Left ventricle myocardium inferior (tissue), 1 donor: Measurements from ENCODE around the gene DUSP28. TPM values are rescaled to one million over a fixed set of nuclear protein-coding genes. Genes with fewer than 3 reads are reported as not detected.
"Not testable (repeated sequence)": the region's sequence is repeated elsewhere in the genome, so short reads cannot be mapped to it uniquely, and the experiment has no call there.

Source experiments
- DNase-seq: peaks from one replicate; pipeline ENCODE4 v3.0.0-alpha.2; 2020
- H3K27ac ChIP-seq: fragments of 200-600 bp; replicated peaks from 2 replicates; pipeline ENCODE4 v1.8.0; 2021
- H3K27me3 ChIP-seq: fragments of 200-600 bp; 2 replicates; pipeline ENCODE4 v1.8.0; 2021; ENCODE audit warnings: low read depth
- H3K36me3 ChIP-seq: fragments of 200-600 bp; 2 replicates; pipeline ENCODE4 v1.8.0; 2021
- H3K4me1 ChIP-seq: fragments of 200-600 bp; 2 replicates; pipeline ENCODE4 v1.8.0; 2021
- H3K4me3 ChIP-seq: fragments of 200-600 bp; 2 replicates; pipeline ENCODE4 v1.8.0; 2021; ENCODE audit warnings: mild to moderate bottlenecking, moderate library complexity
- H3K9me3 ChIP-seq: fragments of 200-600 bp; replicated peaks from 2 replicates; pipeline ENCODE4 v1.8.0; 2021
- intact Hi-C: fragments of 100-400 bp; cut with micrococcal nuclease; formaldehyde crosslinking; loops from one replicate; pipeline ENCODE4 v1.11.0; 2022
- total RNA-seq: library from RNA; stranded (reverse); fragmentation: NEBNext Ultra II Directional; extraction: Animal tissue kit (Norgen Biotek cat#: 25700); gene quantifications from one replicate; pipeline ENCODE4 v1.2.1, GENCODE V29; 2021
- TF ChIP-seq, protein P1 (sequence below): fragments of 200-600 bp; IDR thresholded peaks from 2 replicates; pipeline ENCODE4 v1.8.0; 2021; ENCODE audit warnings: antibody characterized with exemption, mild to moderate bottlenecking, borderline replicate concordance
- donor health status: DM: no; HTN: yes; CAD: no; lungs with severe emphysema.

Gene DUSP28
- total RNA-seq, 1 donor from 2014 or later: 19.3 TPM

DNA sequence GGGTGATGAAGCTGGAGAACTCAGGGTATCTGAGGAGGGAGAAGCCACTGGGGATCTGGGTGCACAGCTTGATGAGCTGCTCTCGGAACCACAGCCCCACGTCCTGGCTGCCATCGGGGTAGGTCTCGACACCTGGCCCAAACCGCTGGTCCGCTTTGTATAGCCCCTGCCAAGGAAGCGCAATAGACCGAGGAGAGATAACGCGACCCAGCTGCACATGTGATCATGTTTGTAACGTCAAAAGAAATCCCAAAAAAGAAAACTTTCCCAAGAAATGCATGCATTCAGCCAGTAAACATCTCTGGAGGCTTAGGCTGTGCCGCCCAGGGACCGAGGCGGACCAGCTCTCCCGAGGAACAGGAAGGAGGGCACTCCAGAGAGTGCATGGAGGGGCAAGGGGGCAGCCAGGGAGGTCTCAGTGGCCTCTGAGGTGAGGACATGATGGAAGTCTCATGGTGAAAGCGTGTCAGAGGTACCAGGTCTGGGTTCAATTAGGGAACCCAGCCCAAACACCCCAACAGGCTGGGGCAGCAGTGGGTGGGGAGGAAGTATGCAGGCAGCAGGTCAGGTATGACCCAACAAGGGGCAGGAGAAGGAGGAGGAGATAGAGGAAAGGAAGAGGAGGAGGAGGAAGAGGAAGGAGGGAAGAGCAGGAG lies 30.7 kb upstream of the DUSP28 start:
- intact Hi-C loops: no loop called here
- TF ChIP-seq, protein P1, sequence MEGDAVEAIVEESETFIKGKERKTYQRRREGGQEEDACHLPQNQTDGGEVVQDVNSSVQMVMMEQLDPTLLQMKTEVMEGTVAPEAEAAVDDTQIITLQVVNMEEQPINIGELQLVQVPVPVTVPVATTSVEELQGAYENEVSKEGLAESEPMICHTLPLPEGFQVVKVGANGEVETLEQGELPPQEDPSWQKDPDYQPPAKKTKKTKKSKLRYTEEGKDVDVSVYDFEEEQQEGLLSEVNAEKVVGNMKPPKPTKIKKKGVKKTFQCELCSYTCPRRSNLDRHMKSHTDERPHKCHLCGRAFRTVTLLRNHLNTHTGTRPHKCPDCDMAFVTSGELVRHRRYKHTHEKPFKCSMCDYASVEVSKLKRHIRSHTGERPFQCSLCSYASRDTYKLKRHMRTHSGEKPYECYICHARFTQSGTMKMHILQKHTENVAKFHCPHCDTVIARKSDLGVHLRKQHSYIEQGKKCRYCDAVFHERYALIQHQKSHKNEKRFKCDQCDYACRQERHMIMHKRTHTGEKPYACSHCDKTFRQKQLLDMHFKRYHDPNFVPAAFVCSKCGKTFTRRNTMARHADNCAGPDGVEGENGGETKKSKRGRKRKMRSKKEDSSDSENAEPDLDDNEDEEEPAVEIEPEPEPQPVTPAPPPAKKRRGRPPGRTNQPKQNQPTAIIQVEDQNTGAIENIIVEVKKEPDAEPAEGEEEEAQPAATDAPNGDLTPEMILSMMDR: no peak

DNA sequence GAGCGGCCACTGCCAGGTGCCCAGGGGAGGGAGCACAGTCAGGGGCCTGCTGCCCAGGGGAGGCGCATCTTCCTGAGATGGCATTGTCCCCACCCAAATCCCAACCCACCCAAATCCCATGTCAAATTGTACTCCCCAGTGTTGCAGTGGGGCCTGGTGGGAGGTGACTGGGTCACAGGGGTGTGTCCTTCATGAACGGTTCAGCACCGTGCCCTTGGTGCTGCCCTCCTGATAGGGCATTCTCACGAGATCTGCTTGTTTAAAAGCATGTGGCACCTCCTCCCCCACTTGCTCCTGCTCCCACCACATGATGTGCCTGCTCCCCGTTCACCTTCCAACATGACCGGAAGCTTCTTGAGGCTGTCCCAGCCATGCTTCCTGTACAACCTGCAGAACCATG lies 30.0 kb upstream of the DUSP28 start:
- H3K36me3 ChIP-seq: peaks cover 49% of the 10 kb centered on the region

More for the DNA sequence above, 30.7 kb upstream of the DUSP28 start:
- no peak overlapping the region for H3K4me3 ChIP-seq
- H3K4me1 ChIP-seq: no peaks in the 10 kb centered on the region
- peaks cover 56% of the 10 kb centered on the region for H3K36me3 ChIP-seq
- H3K9me3 ChIP-seq: peaks cover 26% of the 10 kb centered on the region
- no peak overlapping the region for H3K27ac ChIP-seq
- DNase-seq: no peak
- no peaks in the 10 kb centered on the region for H3K27me3 ChIP-seq

GRCh38 chr2:240531038-240531437 lies 29.1 kb upstream of the DUSP28 start:
- Histone ChIP-seq H3K27ac (no peak overlapping the region), H3K9me3 (peaks cover 26% of the 10 kb centered on the region), H3K36me3 (peaks cover 40% of the 10 kb centered on the region), H3K4me1 (no peaks in the 10 kb centered on the region), H3K27me3 (no peaks in the 10 kb centered on the region), H3K4me3 (no peak overlapping the region)
- TF ChIP-seq, protein P1: no peak
- intact Hi-C loops: no loop called here
- DNase-seq: no peak

More for the DNA sequence above, 30.0 kb upstream of the DUSP28 start:
- Histone ChIP-seq H3K4me1 (no peaks in the 10 kb centered on the region), H3K9me3 (peaks cover 26% of the 10 kb centered on the region), H3K27ac (no peak overlapping the region), H3K27me3 (no peaks in the 10 kb centered on the region), H3K4me3 (no peak overlapping the region)
- TF ChIP-seq, protein P1: no peak
- no peak for DNase-seq
- intact Hi-C loops: no loop called here

GRCh38 chr2:240532031-240532775 lies 28.0 kb upstream of the DUSP28 start:
- TF ChIP-seq, protein P1: no peak
- H3K4me1 ChIP-seq: no peaks in the 10 kb centered on the region
- no peak overlapping the region for H3K27ac ChIP-seq
- H3K27me3 ChIP-seq: no peaks in the 10 kb centered on the region
- peaks cover 26% of the 10 kb centered on the region for H3K9me3 ChIP-seq
- peaks cover 38% of the 10 kb centered on the region for H3K36me3 ChIP-seq
- H3K4me3 ChIP-seq: no peak overlapping the region
- intact Hi-C loops: no loop called here
- no peak for DNase-seq

- no peaks in the 10 kb centered on the region for H3K4me1 ChIP-seq
- TF ChIP-seq, protein P1: no peak
- H3K4me3 ChIP-seq: no peak overlapping the region
- H3K27ac ChIP-seq: no peak overlapping the region
- intact Hi-C loops: no loop called here
- peaks cover under 1% of the 10 kb centered on the region for H3K9me3 ChIP-seq
- peaks cover 26% of the 10 kb centered on the region for H3K36me3 ChIP-seq
- H3K27me3 ChIP-seq: no peaks in the 10 kb centered on the region
- DNase-seq: no peak
Measured at GRCh38 chr2:240538031-240538780, 22.0 kb upstream of the DUSP28 start.

DNA sequence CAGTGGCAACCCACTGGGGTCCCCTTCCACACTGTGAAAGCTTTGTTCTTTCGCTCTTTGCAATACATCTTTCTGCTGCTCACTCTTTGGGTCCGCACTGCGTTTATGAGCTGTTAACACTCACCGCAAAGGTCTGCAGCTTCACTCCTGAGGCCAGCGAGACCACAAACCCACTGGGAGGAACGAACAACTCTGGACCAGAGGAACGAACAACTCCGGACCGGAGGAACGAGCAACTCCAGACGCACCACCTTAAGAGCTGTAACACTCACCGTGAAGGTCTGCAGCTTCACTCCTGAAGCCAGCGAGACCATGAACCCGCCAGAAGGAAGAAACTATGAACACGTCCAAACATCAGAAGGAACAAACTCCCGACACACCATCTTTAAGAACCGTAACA lies 21.1 kb upstream of the DUSP28 start:
- intact Hi-C loops, H3K4me3 ChIP-seq, H3K27me3 ChIP-seq, H3K27ac ChIP-seq, H3K4me1 ChIP-seq, DNase-seq, H3K9me3 ChIP-seq: not testable (repeated sequence)
- peaks cover 22% of the 10 kb centered on the region for H3K36me3 ChIP-seq
